ENCODE data around the gene PLXNA3. TPM values are rescaled to one million over a fixed set of nuclear protein-coding genes. Genes with fewer than 3 reads are reported as not detected.

Gene PLXNA3
- total RNA-seq, 2 experiments from 2014 or later = 23.2 to 25.3 TPM

DNA sequence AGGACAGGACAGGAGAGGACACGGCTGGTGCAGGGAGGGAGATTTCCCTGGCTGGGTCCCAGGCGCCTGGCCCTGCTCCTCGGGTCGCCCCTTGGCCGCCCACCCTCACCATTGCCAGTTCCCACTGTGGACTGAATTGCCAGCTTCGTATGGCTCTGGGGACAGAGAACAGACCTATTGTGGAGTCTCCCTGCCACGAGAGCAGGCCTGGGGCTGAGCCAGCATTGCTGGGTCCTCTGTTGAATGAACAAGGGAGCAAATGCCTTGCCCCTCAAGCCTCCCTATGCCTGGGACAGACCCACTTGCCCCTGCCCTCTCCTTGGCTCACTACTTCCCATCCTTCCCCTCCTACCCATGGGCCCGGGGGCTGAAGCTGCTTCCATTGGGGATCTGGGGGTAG lies 4.3 kb downstream of the PLXNA3 start:
- ATAC-seq = no peak
- CTCF ChIA-PET = interaction anchor here (0.8 kb wide), 1 partner anchor 27 kb away, joined by 3 read pairs; no protein-coding TSS in a partner anchor
- H3K36me3 Mint-ChIP-seq (ENCODE audit: low read depth) = no peaks in the 10 kb centered on the region
- DNase-seq = no peak
- no peak overlapping the region for H3K27ac Mint-ChIP-seq
- intact Hi-C loops (cut with DNase I, micrococcal nuclease) = no loop called here
- H3K9me3 Mint-ChIP-seq (ENCODE audit: low read depth) = no peaks in the 10 kb centered on the region
- POLR2A ChIA-PET = no interaction called here
- no peaks in the 10 kb centered on the region for H3K27me3 Mint-ChIP-seq
- H3K4me3 Mint-ChIP-seq = no peak overlapping the region
- peaks cover 2% of the 10 kb centered on the region for H3K4me1 Mint-ChIP-seq

DNA sequence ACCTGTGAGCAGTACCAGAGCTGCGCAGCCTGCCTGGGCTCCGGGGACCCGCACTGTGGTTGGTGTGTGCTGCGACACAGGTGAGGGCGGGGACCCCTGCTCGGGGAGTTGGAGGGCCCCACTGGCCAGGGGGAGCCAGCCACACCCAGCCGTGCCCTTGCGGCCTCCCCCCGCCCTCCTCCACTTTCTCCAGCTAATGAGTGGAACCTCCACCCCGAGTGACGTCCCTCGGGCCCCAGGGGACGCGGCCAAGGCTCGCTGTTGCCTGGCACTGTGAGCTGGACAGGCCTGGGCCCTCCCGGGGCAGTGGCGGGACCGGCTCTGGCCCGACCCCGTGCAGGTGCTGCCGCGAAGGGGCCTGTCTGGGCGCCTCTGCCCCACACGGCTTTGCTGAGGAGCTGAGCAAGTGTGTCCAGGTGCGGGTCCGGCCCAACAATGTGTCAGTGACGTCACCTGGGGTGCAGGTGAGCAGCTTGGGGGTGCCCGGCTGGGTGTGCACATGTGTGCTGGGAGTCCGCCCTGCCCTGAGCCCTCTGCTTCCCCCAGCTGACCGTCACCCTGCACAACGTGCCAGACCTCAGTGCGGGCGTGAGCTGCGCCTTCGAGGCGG lies 5.6 kb downstream of the PLXNA3 start:
- Mint-ChIP-seq H3K27me3 (no peaks in the 10 kb centered on the region), H3K27ac (no peak overlapping the region), H3K4me3 (no peak overlapping the region), H3K36me3 (ENCODE audit: low read depth) (no peaks in the 10 kb centered on the region), H3K9me3 (ENCODE audit: low read depth) (no peaks in the 10 kb centered on the region), H3K4me1 (no peaks in the 10 kb centered on the region)
- ATAC-seq (no peak), DNase-seq (no peak)
- CTCF ChIA-PET = no interaction called here
- intact Hi-C loops (cut with DNase I, micrococcal nuclease) = no loop called here
- POLR2A ChIA-PET = no interaction called here

DNA sequence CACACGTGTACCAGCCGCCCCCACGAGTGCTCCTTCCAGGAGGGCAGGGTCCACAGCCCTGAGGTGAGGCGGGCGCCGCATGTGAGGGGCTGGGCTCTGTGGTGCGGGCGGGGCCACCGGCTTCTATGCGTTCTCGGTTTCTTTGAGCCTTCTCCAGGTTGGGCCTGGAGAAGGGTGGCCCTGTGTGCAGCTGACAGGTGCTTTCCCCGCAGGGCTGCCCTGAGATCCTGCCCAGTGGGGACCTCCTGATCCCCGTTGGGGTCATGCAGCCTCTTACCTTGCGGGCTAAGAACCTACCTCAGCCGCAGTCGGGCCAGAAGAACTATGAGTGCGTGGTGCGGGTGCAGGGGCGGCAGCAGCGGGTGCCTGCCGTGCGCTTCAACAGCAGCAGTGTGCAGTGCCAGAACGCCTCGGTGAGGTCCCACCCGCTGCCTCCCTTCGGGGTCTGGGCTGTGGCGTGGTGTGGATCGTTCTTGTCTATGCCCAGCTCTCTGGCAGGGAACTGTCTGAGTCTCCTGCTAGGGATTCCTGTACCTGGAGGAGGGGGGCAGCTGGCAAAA lies 6.8 kb downstream of the PLXNA3 start:
- no peaks in the 10 kb centered on the region for H3K27me3 Mint-ChIP-seq
- H3K36me3 Mint-ChIP-seq (ENCODE audit: low read depth) = no peaks in the 10 kb centered on the region
- no peaks in the 10 kb centered on the region for H3K9me3 Mint-ChIP-seq (ENCODE audit: low read depth)
- POLR2A ChIA-PET = no interaction called here
- intact Hi-C loops (cut with DNase I, micrococcal nuclease) = no loop called here
- DNase-seq (no peak), ATAC-seq (no peak)
- no peaks in the 10 kb centered on the region for H3K4me1 Mint-ChIP-seq
- H3K4me3 Mint-ChIP-seq = no peak overlapping the region
- no peak overlapping the region for H3K27ac Mint-ChIP-seq
- CTCF ChIA-PET = no interaction called here

DNA sequence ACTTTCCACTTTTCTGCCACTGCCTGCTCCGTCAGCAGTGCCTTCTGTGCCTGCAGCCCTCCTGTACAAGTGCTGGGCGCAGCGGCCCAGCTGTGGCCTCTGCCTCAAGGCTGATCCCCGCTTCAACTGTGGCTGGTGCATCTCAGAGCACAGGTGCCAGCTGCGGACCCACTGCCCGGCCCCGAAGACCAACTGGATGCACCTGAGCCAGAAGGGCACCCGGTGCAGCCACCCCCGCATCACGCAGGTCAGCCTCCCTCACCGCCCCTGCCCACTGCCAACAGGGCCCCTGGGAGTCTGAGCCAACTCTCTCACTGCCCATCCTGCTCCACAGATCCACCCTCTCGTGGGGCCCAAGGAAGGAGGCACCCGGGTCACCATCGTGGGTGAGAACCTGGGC lies 7.5 kb downstream of the PLXNA3 start:
- H3K27ac Mint-ChIP-seq = no peak overlapping the region

DNA sequence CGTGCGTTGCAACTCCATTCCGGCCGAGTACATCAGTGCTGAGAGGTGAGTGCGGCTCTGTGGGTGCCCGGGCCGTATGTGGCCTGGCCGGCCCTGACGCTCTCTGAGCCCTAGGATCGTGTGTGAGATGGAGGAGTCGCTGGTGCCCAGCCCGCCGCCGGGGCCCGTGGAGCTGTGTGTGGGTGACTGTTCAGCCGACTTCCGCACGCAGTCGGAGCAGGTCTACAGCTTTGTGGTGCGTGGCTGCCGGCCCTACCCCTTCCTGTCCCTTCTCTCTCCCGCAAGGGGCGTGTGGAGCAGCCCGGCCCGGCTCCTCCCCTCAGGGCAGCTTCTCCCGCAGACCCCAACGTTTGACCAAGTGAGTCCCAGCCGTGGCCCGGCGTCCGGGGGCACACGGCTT lies 8.0 kb downstream of the PLXNA3 start:
- ATAC-seq = no peak
- Mint-ChIP-seq H3K9me3 (ENCODE audit: low read depth) (no peaks in the 10 kb centered on the region), H3K27ac (no peak overlapping the region), H3K4me3 (no peak overlapping the region), H3K27me3 (no peaks in the 10 kb centered on the region), H3K4me1 (no peaks in the 10 kb centered on the region), H3K36me3 (ENCODE audit: low read depth) (no peaks in the 10 kb centered on the region)
- DNase-seq = no peak
- intact Hi-C loops (cut with DNase I, micrococcal nuclease) = no loop called here
- POLR2A ChIA-PET = no interaction called here
- CTCF ChIA-PET = no interaction called here

More for the DNA sequence above, 7.5 kb downstream of the PLXNA3 start:
- ChIA-PET POLR2A (no interaction called here), CTCF (no interaction called here)
- H3K9me3 Mint-ChIP-seq (ENCODE audit: low read depth) = no peaks in the 10 kb centered on the region
- H3K4me1 Mint-ChIP-seq = no peaks in the 10 kb centered on the region
- no peak for DNase-seq
- no peak overlapping the region for H3K4me3 Mint-ChIP-seq
- intact Hi-C loops (cut with DNase I, micrococcal nuclease) = no loop called here
- no peaks in the 10 kb centered on the region for H3K36me3 Mint-ChIP-seq (ENCODE audit: low read depth)
- no peak for ATAC-seq
- H3K27me3 Mint-ChIP-seq = no peaks in the 10 kb centered on the region

DNA sequence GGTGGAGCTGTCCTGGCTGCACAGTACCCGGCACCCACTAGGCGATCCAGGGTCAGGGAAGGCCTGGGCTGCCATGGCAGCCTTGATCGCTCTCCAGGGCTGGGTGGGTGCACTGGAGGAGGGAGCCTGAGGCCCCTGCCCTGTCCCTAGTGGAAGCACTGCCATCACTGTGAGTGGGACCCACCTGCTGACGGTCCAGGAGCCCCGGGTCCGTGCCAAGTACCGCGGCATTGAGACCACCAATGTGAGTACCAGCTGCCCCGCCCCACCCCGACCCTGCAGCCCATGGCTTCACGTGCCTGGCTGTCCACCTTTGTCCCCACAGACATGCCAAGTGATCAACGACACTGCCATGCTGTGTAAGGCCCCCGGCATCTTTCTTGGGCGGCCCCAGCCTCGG lies 8.8 kb downstream of the PLXNA3 start:
- CTCF ChIA-PET = no interaction called here
- Mint-ChIP-seq H3K4me1 (no peaks in the 10 kb centered on the region), H3K27ac (no peak overlapping the region), H3K27me3 (no peaks in the 10 kb centered on the region), H3K9me3 (ENCODE audit: low read depth) (no peaks in the 10 kb centered on the region), H3K36me3 (ENCODE audit: low read depth) (peaks cover 3% of the 10 kb centered on the region), H3K4me3 (no peak overlapping the region)
- POLR2A ChIA-PET = no interaction called here
- DNase-seq = no peak
- intact Hi-C loops (cut with DNase I, micrococcal nuclease) = no loop called here
- no peak for ATAC-seq

DNA sequence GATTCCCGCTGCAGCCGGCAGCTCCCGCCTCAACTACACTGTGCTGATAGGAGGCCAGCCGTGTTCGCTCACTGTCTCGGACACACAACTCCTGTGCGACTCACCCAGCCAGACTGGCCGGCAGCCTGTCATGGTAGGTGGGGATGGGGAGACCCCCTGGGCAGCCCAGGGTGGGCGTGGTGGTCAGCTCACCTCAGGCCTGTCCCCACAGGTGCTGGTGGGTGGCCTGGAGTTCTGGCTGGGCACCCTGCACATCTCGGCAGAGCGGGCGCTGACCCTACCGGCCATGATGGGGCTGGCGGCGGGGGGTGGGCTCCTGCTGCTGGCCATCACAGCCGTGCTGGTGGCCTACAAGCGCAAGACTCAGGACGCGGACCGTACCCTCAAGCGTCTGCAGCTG lies 9.5 kb downstream of the PLXNA3 start:
- Mint-ChIP-seq H3K9me3 (ENCODE audit: low read depth) (no peaks in the 10 kb centered on the region), H3K27me3 (no peaks in the 10 kb centered on the region), H3K27ac (no peak overlapping the region), H3K4me1 (no peaks in the 10 kb centered on the region), H3K4me3 (no peak overlapping the region), H3K36me3 (ENCODE audit: low read depth) (peaks cover 3% of the 10 kb centered on the region)
- ATAC-seq = no peak
- intact Hi-C loops (cut with DNase I, micrococcal nuclease) = no loop called here
- ChIA-PET CTCF (no interaction called here), POLR2A (no interaction called here)
- DNase-seq = no peak

DNA sequence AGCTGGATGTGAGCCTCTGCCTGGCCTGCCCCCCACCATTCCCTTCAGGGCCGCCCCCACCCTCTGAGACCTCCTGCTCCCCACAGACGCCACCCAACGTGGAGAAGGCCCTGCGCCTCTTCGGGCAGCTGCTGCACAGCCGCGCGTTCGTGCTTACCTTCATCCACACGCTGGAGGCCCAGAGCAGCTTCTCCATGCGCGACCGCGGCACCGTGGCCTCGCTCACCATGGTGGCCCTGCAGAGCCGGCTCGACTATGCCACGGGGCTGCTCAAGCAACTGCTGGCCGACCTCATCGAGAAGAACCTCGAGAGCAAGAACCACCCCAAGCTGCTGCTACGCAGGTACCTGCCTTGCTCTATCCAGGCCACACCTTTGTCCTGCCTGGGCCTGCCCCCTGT lies 10.1 kb downstream of the PLXNA3 start:
- H3K4me3 Mint-ChIP-seq = no peak overlapping the region
- ATAC-seq (no peak), DNase-seq (no peak)
- H3K27me3 Mint-ChIP-seq = no peaks in the 10 kb centered on the region
- no peak overlapping the region for H3K27ac Mint-ChIP-seq
- ChIA-PET CTCF (interaction anchor here (0.7 to 1.0 kb wide), 2 partner anchors 9 to 270 kb away, joined by 3 to 4 read pairs; no protein-coding TSS in a partner anchor), POLR2A (no interaction called here)
- H3K36me3 Mint-ChIP-seq (ENCODE audit: low read depth) = peaks cover 3% of the 10 kb centered on the region
- H3K9me3 Mint-ChIP-seq (ENCODE audit: low read depth) = no peaks in the 10 kb centered on the region
- intact Hi-C loops (cut with DNase I, micrococcal nuclease) = no loop called here
- H3K4me1 Mint-ChIP-seq = no peaks in the 10 kb centered on the region

DNA sequence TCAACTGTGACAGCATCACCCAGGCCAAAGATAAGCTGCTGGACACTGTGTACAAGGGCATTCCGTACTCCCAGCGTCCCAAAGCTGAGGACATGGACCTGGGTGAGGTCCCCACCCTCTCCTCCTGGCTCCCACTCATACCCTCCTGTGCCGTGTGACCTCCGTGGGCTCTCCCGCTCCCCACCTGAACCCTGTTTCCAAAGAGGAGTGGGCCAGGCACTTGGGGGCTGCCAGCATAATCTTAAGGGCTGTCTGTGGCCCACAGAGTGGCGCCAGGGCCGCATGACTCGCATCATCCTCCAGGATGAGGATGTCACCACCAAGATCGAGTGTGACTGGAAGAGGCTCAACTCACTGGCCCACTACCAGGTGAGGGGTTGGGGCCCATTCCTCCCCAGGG lies 11.0 kb downstream of the PLXNA3 start:
- Mint-ChIP-seq H3K27me3 (no peaks in the 10 kb centered on the region), H3K4me3 (no peak overlapping the region), H3K4me1 (no peaks in the 10 kb centered on the region), H3K9me3 (ENCODE audit: low read depth) (no peaks in the 10 kb centered on the region), H3K36me3 (ENCODE audit: low read depth) (peaks cover 5% of the 10 kb centered on the region), H3K27ac (no peak overlapping the region)
- no peak for DNase-seq
- intact Hi-C loops (cut with DNase I, micrococcal nuclease) = no loop called here
- CTCF ChIA-PET = interaction anchor here (0.7 kb wide), 1 partner anchor 269 kb away, joined by 3 read pairs; no protein-coding TSS in a partner anchor
- no peak for ATAC-seq
- POLR2A ChIA-PET = no interaction called here

DNA sequence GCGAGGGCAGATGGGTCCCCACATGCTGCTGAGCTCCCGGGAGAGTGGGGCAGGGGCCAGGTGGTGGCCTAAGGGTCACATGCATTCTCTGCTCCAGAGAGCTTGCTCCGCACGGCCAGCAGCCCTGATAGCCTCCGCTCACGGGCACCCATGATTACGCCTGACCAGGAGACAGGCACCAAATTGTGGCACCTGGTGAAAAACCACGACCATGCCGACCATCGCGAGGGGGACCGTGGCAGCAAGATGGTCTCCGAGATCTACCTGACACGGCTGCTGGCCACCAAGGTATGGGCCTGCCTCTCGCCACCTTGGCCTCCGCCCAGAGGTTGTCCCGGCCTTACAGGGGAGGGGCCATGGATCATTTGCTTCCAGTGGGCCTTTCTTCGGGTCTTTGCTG lies 11.8 kb downstream of the PLXNA3 start:
- CTCF ChIA-PET = no interaction called here
- Mint-ChIP-seq H3K36me3 (ENCODE audit: low read depth) (peaks cover 5% of the 10 kb centered on the region), H3K27ac (no peak overlapping the region), H3K9me3 (ENCODE audit: low read depth) (no peaks in the 10 kb centered on the region), H3K4me1 (no peaks in the 10 kb centered on the region), H3K4me3 (no peak overlapping the region), H3K27me3 (no peaks in the 10 kb centered on the region)
- DNase-seq = no peak
- POLR2A ChIA-PET = no interaction called here
- intact Hi-C loops (cut with DNase I, micrococcal nuclease) = no loop called here
- no peak for ATAC-seq

DNA sequence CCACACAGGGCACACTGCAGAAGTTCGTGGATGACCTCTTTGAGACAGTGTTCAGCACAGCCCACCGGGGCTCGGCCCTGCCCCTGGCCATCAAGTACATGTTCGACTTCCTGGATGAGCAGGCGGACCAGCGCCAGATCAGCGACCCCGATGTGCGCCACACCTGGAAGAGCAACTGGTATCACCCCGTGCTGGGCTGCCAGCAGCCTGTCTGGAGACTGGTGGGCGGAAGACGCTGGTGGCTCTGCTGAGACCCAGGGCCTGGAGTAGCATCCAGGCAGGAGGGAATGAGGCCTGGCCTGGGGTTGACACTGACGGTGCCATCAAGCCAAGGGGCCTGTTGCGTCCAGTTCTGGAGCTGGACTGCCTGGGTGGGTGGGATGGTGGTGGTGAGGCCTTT lies 12.4 kb downstream of the PLXNA3 start:
- intact Hi-C loops (cut with DNase I, micrococcal nuclease) = no loop called here
- peaks cover 2% of the 10 kb centered on the region for H3K4me1 Mint-ChIP-seq
- no peaks in the 10 kb centered on the region for H3K27me3 Mint-ChIP-seq
- POLR2A ChIA-PET = no interaction called here
- DNase-seq (no peak), ATAC-seq (no peak)
- no peak overlapping the region for H3K27ac Mint-ChIP-seq
- H3K36me3 Mint-ChIP-seq (ENCODE audit: low read depth) = peaks cover 5% of the 10 kb centered on the region
- no peak overlapping the region for H3K4me3 Mint-ChIP-seq
- CTCF ChIA-PET = no interaction called here
- H3K9me3 Mint-ChIP-seq (ENCODE audit: low read depth) = no peaks in the 10 kb centered on the region

DNA sequence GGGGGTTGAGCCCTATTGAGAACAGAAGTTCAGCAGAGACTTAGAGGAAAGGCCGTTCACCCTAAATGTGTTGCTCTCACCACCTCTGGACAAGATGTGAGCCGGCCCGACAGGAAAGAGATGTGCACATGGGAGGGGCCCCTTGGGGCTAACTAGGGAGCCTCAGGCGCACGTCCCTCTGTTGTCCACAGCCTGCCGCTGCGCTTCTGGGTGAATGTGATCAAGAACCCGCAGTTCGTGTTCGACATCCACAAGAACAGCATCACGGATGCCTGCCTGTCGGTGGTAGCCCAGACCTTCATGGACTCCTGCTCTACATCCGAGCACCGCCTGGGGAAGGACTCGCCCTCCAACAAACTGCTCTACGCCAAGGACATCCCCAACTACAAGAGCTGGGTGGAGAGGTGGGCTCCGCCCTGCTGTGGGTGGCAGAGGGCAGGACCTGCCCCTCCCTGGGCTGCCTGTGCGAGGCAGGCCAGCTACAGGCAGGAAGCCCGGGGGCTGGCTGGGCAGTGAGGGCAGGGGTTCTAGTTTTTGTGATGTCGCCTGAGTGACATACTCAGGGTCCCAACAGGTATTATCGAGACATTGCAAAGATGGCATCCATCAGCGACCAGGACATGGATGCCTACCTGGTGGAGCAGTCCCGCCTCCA lies 13.0 kb downstream of the PLXNA3 start:
- H3K36me3 Mint-ChIP-seq (ENCODE audit: low read depth) = peaks cover 5% of the 10 kb centered on the region
- POLR2A ChIA-PET = no interaction called here

More for the DNA sequence above, 13.0 kb downstream of the PLXNA3 start:
- CTCF ChIA-PET = no interaction called here
- no peak for DNase-seq
- Mint-ChIP-seq H3K4me3 (no peak overlapping the region), H3K27me3 (no peaks in the 10 kb centered on the region), H3K9me3 (ENCODE audit: low read depth) (no peaks in the 10 kb centered on the region), H3K4me1 (peaks cover 4% of the 10 kb centered on the region), H3K27ac (no peak overlapping the region)
- no peak for ATAC-seq
- intact Hi-C loops (cut with DNase I, micrococcal nuclease) = no loop called here
